Liver (tissue), 9 donors: ENCODE results near the gene FOXN3. TPM values are rescaled to one million over a fixed set of nuclear protein-coding genes. Genes with fewer than 3 reads are reported as not detected.

Source experiments
- DNase-seq: peaks from one replicate; pipeline ENCODE4 v3.0.0-alpha.2; 2017; ENCODE audit warnings: low spot score
- H3K27ac ChIP-seq, 2 donors: one replicate each; pipeline ENCODE4 v1.7.0; 2013; ENCODE audit warnings: inconsistent platforms in 2 of 2, low read length in 2 of 2, control low read depth in 1 of 2, low read depth in 1 of 2, mild to moderate bottlenecking in 1 of 2
- H3K27me3 ChIP-seq, 4 donors: one replicate each; pipeline versions ENCODE4 v1.6.1 to v1.7.0; 2013; ENCODE audit warnings: low read length in 3 of 4, inconsistent platforms in 1 of 4, mild to moderate bottlenecking in 1 of 4, moderate library complexity in 1 of 4; ENCODE audit not compliant: control insufficient read depth in 4 of 4, insufficient read depth in 4 of 4
- H3K36me3 ChIP-seq, 4 donors: one replicate each; pipeline versions ENCODE4 v1.6.1 to v1.7.0; 2013; ENCODE audit warnings: low read length in 3 of 4, mild to moderate bottlenecking in 3 of 4, low read depth in 1 of 4, moderate library complexity in 1 of 4; ENCODE audit not compliant: control insufficient read depth in 4 of 4, insufficient read depth in 3 of 4
- H3K4me1 ChIP-seq, 4 donors: one replicate each; pipeline versions ENCODE4 v1.6.1 to v1.7.0; 2013; ENCODE audit warnings: low read length in 3 of 4, mild to moderate bottlenecking in 3 of 4, moderate library complexity in 1 of 4; ENCODE audit not compliant: control insufficient read depth in 4 of 4, insufficient read depth in 4 of 4
- H3K4me3 ChIP-seq, 3 donors: one replicate each; pipeline versions ENCODE4 v1.6.1 to v1.7.0; 2013; ENCODE audit warnings: low read length in 3 of 3, control low read depth in 1 of 3, low read depth in 1 of 3, mild to moderate bottlenecking in 1 of 3
- H3K9ac ChIP-seq, 2 donors: one replicate each; pipeline ENCODE4 v1.7.0; 2013; ENCODE audit warnings: low read length in 2 of 2, mild to moderate bottlenecking in 2 of 2, moderate library complexity in 2 of 2, control low read depth in 1 of 2, low read depth in 1 of 2
- H3K9me3 ChIP-seq, 4 donors: one replicate each; pipeline versions ENCODE4 v1.6.1 to v1.7.0; 2013; ENCODE audit warnings: low read length in 3 of 4; ENCODE audit not compliant: control insufficient read depth in 4 of 4
- ATF3 ChIP-seq: IDR thresholded peaks from 2 replicates; pipeline ENCODE4 v1.6.1; 2016; ENCODE audit warnings: antibody characterized with exemption
- EGR1 ChIP-seq, 2 donors: IDR thresholded peaks; 2 replicates each; pipeline ENCODE4 v1.6.1; 2016 to 2018; ENCODE audit warnings: antibody characterized with exemption in 2 of 2, low read depth in 2 of 2
- FOXA1 ChIP-seq: IDR thresholded peaks from 2 replicates; pipeline ENCODE4 v1.6.1; 2016; ENCODE audit warnings: antibody characterized with exemption
- FOXA2 ChIP-seq: IDR thresholded peaks from 2 replicates; pipeline ENCODE4 v1.6.1; 2016; ENCODE audit warnings: antibody characterized with exemption
- GABPA ChIP-seq, 2 donors: IDR thresholded peaks in 1 of 2; conservative IDR thresholded peaks in 1 of 2; 2 replicates each; pipeline ENCODE4 v1.6.1; 2016; ENCODE audit warnings: antibody characterized with exemption in 2 of 2, mild to moderate bottlenecking in 1 of 2, moderate library complexity in 1 of 2
- HNF4A ChIP-seq, 2 donors: conservative IDR thresholded peaks; 2 replicates each; pipeline ENCODE4 v1.6.1; 2016; ENCODE audit warnings: antibody characterized with exemption in 2 of 2, mild to moderate bottlenecking in 2 of 2
- HNF4G ChIP-seq: IDR thresholded peaks from 2 replicates; pipeline ENCODE4 v1.6.1; 2016; ENCODE audit warnings: antibody characterized with exemption
- JUND ChIP-seq, 2 donors: IDR thresholded peaks; 2 replicates each; pipeline ENCODE4 v1.6.1; 2016; ENCODE audit warnings: antibody characterized with exemption in 2 of 2
- MAX ChIP-seq: IDR thresholded peaks from 2 replicates; pipeline ENCODE4 v1.6.1; 2016; ENCODE audit warnings: antibody characterized with exemption
- NR2F2 ChIP-seq: IDR thresholded peaks from 2 replicates; pipeline ENCODE4 v1.6.1; 2016; ENCODE audit warnings: antibody characterized with exemption
- RAD21 ChIP-seq, 2 donors: IDR thresholded peaks; 2 replicates each; pipeline ENCODE4 v1.6.1; 2016; ENCODE audit warnings: antibody characterized with exemption in 2 of 2, mild to moderate bottlenecking in 2 of 2
- REST ChIP-seq: IDR thresholded peaks from 2 replicates; pipeline ENCODE4 v1.6.1; 2016; ENCODE audit warnings: antibody characterized with exemption, mild to moderate bottlenecking
- RXRA ChIP-seq, 2 donors: IDR thresholded peaks; 2 replicates each; pipeline ENCODE4 v1.6.1; 2017 to 2018; ENCODE audit warnings: antibody characterized with exemption in 2 of 2, mild to moderate bottlenecking in 1 of 2
- SP1 ChIP-seq: IDR thresholded peaks from 2 replicates; pipeline ENCODE4 v1.6.1; 2018; ENCODE audit warnings: antibody characterized with exemption, mild to moderate bottlenecking
- TAF1 ChIP-seq: conservative IDR thresholded peaks from 2 replicates; pipeline ENCODE4 v1.6.1; 2016; ENCODE audit warnings: antibody characterized with exemption, mild to moderate bottlenecking
- YY1 ChIP-seq: IDR thresholded peaks from 2 replicates; pipeline ENCODE4 v1.6.1; 2016; ENCODE audit warnings: antibody characterized with exemption, mild to moderate bottlenecking
- ZBTB33 ChIP-seq: IDR thresholded peaks from 2 replicates; pipeline ENCODE4 v1.6.1; 2016; ENCODE audit warnings: antibody characterized with exemption
- WGBS: extraction: QIAGEN DNeasy Blood & Tissue Kit; methylation state at CpG from one replicate; pipeline ENCODE4 v1.1.7; 2013; 5-methylcytosine and 5-hydroxymethylcytosine counted together
- polyA plus RNA-seq, 2 donors: library from polyadenylated mRNA; stranded (reverse) in 1 of 2; unstranded in 1 of 2; fragments of 200-250 nt in 1 of 2; fragments of >200 nt in 1 of 2; fragmentation: Nextera tagmentation in 1 of 2; extraction: Ambion mirVana in 1 of 2; gene quantifications; one replicate each; pipeline versions ENCODE4 v1.2.1 to v1.2.3, GENCODE V29; 2013 to 2015
- total RNA-seq, 2 donors: library from RNA; depleted of rRNA; stranded (reverse); fragments of >200 nt; gene quantifications; one replicate each; pipeline ENCODE4 v1.2.3, GENCODE V29; 2014
- TF ChIP-seq, protein P1 (sequence below): fragments of 150-350 bp; IDR thresholded peaks from 2 replicates; pipeline ENCODE4 v1.5.1; 2017; ENCODE audit warnings: improper control_type of control experiment, low read depth, low read length; ENCODE audit not compliant: missing input control
- donor health status: healthy.
- donor health status: healthy.
- donor health status: healthy.
- donor health status: healthy.
- donor health status: healthy.

Gene FOXN3
- total and polyA plus RNA-seq, 4 donors, result 17.8 to 44.8 (median 35.3) TPM

DNA sequence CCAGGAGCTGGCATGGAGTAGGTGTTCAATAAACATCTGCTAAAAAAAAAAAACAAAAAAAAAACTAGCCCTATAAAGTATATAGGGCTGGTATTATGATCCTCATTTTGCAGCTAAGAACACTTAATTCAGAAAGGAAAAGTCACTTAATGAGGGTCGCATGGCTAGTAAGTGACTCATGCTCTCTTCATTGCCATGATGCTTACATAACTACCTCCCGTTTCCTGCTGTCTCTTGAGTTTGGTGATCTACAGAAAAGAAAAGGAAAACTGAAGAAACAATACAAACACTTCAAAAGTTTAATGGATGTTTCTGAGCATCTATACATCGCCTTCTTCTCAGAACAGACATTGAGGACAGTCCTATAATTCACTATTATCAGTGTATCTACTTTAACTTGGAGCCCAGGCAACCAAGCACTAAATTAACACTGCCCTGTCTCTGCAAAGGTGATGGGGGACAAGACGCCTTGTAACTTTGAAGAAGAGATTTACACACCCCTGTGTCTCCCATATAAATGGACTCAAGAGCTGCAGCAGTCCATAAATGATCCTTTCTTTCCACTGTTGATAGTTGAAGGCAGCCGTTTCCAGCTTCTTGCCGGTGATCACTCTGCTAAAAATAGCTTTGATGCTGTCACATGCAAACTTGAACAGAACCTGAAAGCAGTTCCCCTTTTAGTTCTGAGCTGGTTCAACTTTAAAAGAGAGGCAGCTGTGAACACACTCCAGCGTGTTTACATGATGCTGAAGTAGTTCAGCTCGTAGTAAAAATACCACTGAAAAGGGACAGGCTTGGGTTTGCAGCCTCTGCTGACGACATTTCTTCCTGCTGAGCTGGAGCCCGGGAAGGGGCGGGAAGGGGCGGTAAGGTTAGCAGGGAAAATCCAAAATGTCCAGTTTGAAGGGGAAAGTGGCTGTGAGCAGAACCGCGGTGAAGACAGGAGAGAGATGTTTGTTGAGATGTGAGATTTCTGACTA is 113.3 kb downstream of the FOXN3 start:
- Histone ChIP-seq H3K9ac (no peak overlapping the region), H3K36me3 (no peaks in the 10 kb centered on the region), H3K27me3 (no peaks in the 10 kb centered on the region), H3K4me3 (no peak overlapping the region), H3K27ac (peak overlapping the region; percentile 64 to 72), H3K9me3 (no peaks in the 10 kb centered on the region), H3K4me1 (peaks cover 6 to 19% (median 8%) of the 10 kb centered on the region in 4 donors)
- no peak for DNase-seq
- TF ChIP-seq FOXA1 (no peak), SP1 (peak; percentile 34), EGR1 (IDR thresholded peaks at IDR 0.05; ENCODE audit: low read depth in 2 of 2) (no peak), FOXA2 (no peak), RAD21 (IDR thresholded peaks at IDR 0.05) (peak; percentile 18 to 40), REST (peak; percentile 25), TAF1 (no peak), HNF4A (conservative IDR thresholded peaks at IDR 0.05) (no peak), NR2F2 (peak; percentile 55), GABPA (IDR thresholded peaks at IDR 0.05 in 1 of 2, conservative IDR thresholded peaks at IDR 0.05 in 1 of 2) (no peak), RXRA (IDR thresholded peaks at IDR 0.05) (peak in 1 of 2 donors; percentile 20), ATF3 (no peak), HNF4G (no peak), YY1 (no peak), JUND (IDR thresholded peaks at IDR 0.05) (peak; percentile 8 to 20), ZBTB33 (no peak), MAX (no peak)
- TF ChIP-seq, protein P1, sequence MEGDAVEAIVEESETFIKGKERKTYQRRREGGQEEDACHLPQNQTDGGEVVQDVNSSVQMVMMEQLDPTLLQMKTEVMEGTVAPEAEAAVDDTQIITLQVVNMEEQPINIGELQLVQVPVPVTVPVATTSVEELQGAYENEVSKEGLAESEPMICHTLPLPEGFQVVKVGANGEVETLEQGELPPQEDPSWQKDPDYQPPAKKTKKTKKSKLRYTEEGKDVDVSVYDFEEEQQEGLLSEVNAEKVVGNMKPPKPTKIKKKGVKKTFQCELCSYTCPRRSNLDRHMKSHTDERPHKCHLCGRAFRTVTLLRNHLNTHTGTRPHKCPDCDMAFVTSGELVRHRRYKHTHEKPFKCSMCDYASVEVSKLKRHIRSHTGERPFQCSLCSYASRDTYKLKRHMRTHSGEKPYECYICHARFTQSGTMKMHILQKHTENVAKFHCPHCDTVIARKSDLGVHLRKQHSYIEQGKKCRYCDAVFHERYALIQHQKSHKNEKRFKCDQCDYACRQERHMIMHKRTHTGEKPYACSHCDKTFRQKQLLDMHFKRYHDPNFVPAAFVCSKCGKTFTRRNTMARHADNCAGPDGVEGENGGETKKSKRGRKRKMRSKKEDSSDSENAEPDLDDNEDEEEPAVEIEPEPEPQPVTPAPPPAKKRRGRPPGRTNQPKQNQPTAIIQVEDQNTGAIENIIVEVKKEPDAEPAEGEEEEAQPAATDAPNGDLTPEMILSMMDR, result no peak
- 55% methylated on average over 14 of the region's 14 CpGs for whole genome bisulfite sequencing
